AG09309 (cell line): ENCODE results near the gene CELSR1.

Experiments
- DNase-seq: peaks from one replicate; pipeline ENCODE4 v3.0.0-alpha.2; 2010; ENCODE audit warnings: low read depth
- H3K4me3 ChIP-seq: 2 replicates; pipeline ENCODE4 v1.5.1; 2011; ENCODE audit warnings: mild to moderate bottlenecking, low read depth, low read length, moderate library complexity; ENCODE audit not compliant: control insufficient read depth
- CTCF ChIP-seq: IDR thresholded peaks from 2 replicates; pipeline ENCODE4 v1.5.1; 2011; ENCODE audit warnings: mild to moderate bottlenecking, low read depth, low read length, inconsistent platforms; ENCODE audit not compliant: insufficient read depth, control insufficient read depth; ENCODE audit errors: missing control alignments

Gene CELSR1

GRCh38 chr22:46537225-46537945, at the start of gene CELSR1:
TSS of gene CELSR1 (minus strand) at chr22:46537620. CDS start at chr22:46537170, 450 bp downstream.
- DNase-seq: no peak

GRCh38 chr22:46587061-46587460, 49.6 kb upstream of the CELSR1 start:
- no peak for DNase-seq
- no peak for TF ChIP-seq CTCF
- H3K4me3 ChIP-seq: no peak overlapping the region

More at GRCh38 chr22:46537225-46537945, at the start of gene CELSR1:
- peak within 1 kb of the TSS; percentile 54 for H3K4me3 ChIP-seq
- no peak for TF ChIP-seq CTCF

- H3K4me3 ChIP-seq: no peak overlapping the region
- DNase-seq: no peak
- no peak for TF ChIP-seq CTCF
Observed at GRCh38 chr22:46586531-46587011, 49.2 kb upstream of the CELSR1 start.

GRCh38 chr22:46586123-46586519, 48.7 kb upstream of the CELSR1 start:
- no peak overlapping the region for H3K4me3 ChIP-seq
- TF ChIP-seq CTCF: no peak
- DNase-seq: no peak

- no peak for DNase-seq
- no peak for TF ChIP-seq CTCF
- H3K4me3 ChIP-seq: no peak overlapping the region
Observed at GRCh38 chr22:46585340-46586122, 48.1 kb upstream of the CELSR1 start.

GRCh38 chr22:46584081-46584921, 46.9 kb upstream of the CELSR1 start:
- no peak for TF ChIP-seq CTCF
- no peak for DNase-seq
- no peak overlapping the region for H3K4me3 ChIP-seq
